ENCODE results near the gene MCAM.

DNA sequence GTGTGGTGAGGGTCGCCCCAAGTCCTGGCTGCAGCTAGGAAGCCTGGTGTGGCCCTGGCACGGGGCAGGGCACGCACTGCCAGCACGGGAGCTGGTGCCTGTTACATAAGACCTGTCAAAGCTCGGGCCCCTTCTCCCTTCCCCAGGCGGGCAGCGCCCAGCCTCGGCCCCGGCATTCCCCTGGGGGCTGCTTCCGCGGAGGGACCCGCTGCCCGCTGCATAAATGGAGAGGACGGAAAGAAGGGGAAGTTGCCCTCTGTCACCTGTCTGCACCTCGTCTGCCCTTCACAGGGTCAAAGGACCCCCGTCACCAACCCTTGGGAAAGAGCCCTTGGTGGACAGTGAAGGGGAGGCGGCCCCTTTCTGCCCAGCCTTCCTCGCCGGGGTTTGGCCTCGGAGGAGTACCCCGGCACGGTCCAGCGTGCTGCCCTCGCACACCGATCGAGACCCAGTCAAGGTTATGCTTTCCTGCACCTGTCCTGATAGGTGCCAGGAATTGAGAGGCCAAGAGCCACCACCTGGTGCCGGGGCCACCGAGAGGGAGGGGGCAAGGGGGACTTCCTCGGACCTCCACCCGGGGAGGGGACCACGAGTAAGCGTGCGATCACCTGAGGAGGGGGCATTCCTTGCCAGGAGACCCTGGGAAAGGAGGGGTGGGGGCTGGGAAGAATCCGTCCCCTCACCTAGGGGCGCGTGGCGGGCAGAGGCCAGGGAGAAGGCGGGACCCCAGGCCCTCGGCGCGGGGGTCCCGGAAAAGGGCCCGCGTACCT, 46.3 kb upstream of the MCAM start:
- TF ChIP-seq, protein P1, sequence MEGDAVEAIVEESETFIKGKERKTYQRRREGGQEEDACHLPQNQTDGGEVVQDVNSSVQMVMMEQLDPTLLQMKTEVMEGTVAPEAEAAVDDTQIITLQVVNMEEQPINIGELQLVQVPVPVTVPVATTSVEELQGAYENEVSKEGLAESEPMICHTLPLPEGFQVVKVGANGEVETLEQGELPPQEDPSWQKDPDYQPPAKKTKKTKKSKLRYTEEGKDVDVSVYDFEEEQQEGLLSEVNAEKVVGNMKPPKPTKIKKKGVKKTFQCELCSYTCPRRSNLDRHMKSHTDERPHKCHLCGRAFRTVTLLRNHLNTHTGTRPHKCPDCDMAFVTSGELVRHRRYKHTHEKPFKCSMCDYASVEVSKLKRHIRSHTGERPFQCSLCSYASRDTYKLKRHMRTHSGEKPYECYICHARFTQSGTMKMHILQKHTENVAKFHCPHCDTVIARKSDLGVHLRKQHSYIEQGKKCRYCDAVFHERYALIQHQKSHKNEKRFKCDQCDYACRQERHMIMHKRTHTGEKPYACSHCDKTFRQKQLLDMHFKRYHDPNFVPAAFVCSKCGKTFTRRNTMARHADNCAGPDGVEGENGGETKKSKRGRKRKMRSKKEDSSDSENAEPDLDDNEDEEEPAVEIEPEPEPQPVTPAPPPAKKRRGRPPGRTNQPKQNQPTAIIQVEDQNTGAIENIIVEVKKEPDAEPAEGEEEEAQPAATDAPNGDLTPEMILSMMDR (IDR thresholded peaks at IDR 0.05; ENCODE audit: low read depth, low read length, missing input control), result no peak
- TF ChIP-seq HNF4G (IDR thresholded peaks at IDR 0.05) (no peak), SP1 (IDR thresholded peaks at IDR 0.05) (no peak), GABPA (IDR thresholded peaks at IDR 0.05 in 1 of 2, conservative IDR thresholded peaks at IDR 0.05 in 1 of 2) (no peak), HNF4A (conservative IDR thresholded peaks at IDR 0.05) (no peak)
- TF ChIP-seq, protein P2, sequence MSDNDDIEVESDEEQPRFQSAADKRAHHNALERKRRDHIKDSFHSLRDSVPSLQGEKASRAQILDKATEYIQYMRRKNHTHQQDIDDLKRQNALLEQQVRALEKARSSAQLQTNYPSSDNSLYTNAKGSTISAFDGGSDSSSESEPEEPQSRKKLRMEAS (IDR thresholded peaks at IDR 0.05), result no peak
- TF ChIP-seq, protein P3, sequence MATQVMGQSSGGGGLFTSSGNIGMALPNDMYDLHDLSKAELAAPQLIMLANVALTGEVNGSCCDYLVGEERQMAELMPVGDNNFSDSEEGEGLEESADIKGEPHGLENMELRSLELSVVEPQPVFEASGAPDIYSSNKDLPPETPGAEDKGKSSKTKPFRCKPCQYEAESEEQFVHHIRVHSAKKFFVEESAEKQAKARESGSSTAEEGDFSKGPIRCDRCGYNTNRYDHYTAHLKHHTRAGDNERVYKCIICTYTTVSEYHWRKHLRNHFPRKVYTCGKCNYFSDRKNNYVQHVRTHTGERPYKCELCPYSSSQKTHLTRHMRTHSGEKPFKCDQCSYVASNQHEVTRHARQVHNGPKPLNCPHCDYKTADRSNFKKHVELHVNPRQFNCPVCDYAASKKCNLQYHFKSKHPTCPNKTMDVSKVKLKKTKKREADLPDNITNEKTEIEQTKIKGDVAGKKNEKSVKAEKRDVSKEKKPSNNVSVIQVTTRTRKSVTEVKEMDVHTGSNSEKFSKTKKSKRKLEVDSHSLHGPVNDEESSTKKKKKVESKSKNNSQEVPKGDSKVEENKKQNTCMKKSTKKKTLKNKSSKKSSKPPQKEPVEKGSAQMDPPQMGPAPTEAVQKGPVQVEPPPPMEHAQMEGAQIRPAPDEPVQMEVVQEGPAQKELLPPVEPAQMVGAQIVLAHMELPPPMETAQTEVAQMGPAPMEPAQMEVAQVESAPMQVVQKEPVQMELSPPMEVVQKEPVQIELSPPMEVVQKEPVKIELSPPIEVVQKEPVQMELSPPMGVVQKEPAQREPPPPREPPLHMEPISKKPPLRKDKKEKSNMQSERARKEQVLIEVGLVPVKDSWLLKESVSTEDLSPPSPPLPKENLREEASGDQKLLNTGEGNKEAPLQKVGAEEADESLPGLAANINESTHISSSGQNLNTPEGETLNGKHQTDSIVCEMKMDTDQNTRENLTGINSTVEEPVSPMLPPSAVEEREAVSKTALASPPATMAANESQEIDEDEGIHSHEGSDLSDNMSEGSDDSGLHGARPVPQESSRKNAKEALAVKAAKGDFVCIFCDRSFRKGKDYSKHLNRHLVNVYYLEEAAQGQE (IDR thresholded peaks at IDR 0.05), result no peak
- TF ChIP-seq, protein P4, sequence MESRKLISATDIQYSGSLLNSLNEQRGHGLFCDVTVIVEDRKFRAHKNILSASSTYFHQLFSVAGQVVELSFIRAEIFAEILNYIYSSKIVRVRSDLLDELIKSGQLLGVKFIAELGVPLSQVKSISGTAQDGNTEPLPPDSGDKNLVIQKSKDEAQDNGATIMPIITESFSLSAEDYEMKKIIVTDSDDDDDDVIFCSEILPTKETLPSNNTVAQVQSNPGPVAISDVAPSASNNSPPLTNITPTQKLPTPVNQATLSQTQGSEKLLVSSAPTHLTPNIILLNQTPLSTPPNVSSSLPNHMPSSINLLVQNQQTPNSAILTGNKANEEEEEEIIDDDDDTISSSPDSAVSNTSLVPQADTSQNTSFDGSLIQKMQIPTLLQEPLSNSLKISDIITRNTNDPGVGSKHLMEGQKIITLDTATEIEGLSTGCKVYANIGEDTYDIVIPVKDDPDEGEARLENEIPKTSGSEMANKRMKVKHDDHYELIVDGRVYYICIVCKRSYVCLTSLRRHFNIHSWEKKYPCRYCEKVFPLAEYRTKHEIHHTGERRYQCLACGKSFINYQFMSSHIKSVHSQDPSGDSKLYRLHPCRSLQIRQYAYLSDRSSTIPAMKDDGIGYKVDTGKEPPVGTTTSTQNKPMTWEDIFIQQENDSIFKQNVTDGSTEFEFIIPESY (IDR thresholded peaks at IDR 0.05), result no peak
